Hepatocyte (in vitro differentiated cells): ENCODE measurements around the gene DIAPH2. TPM values are rescaled to one million over a fixed set of nuclear protein-coding genes. Genes with fewer than 3 reads are reported as not detected.

ENCODE experiments used
- DNase-seq: peaks from one replicate; pipeline ENCODE4 v3.0.0-alpha.2; 2016; ENCODE audit warnings: low spot score
- H2AFZ ChIP-seq: fragments of 200-600 bp; sonication (generic); 2 replicates; pipeline ENCODE4 v1.6.0; 2016; ENCODE audit warnings: antibody characterized with exemption, mild to moderate bottlenecking
- H3K27ac ChIP-seq: fragments of 200-600 bp; sonication (generic); 2 replicates; pipeline ENCODE4 v1.5.1; 2016; ENCODE audit warnings: mild to moderate bottlenecking
- H3K27me3 ChIP-seq: fragments of 200-600 bp; sonication (generic); 2 replicates; pipeline ENCODE4 v1.6.1; 2016
- H3K36me3 ChIP-seq: fragments of 200-600 bp; sonication (generic); replicated peaks from 2 replicates; pipeline ENCODE4 v1.5.1; 2016; ENCODE audit warnings: low read depth; ENCODE audit not compliant: insufficient read depth
- H3K4me1 ChIP-seq: fragments of 200-600 bp; sonication (generic); 2 replicates; pipeline ENCODE4 v1.5.1; 2016; ENCODE audit warnings: mild to moderate bottlenecking, moderate library complexity; ENCODE audit not compliant: insufficient read depth
- H3K4me2 ChIP-seq: fragments of 200-600 bp; sonication (generic); 2 replicates; pipeline ENCODE4 v1.6.0; 2016
- H3K4me3 ChIP-seq: fragments of 200-600 bp; sonication (generic); 2 replicates; pipeline ENCODE4 v1.5.1; 2016; ENCODE audit warnings: mild to moderate bottlenecking
- H3K79me2 ChIP-seq: fragments of 200-600 bp; sonication (generic); 2 replicates; pipeline ENCODE4 v1.6.0; 2017; ENCODE audit warnings: mild to moderate bottlenecking
- H3K9me2 ChIP-seq: fragments of 200-600 bp; sonication (generic); replicated peaks from 2 replicates; pipeline ENCODE4 v1.6.0; 2017; ENCODE audit warnings: mild to moderate bottlenecking; ENCODE audit not compliant: insufficient read depth
- H3K9me3 ChIP-seq: fragments of 200-600 bp; sonication (generic); 2 replicates; pipeline ENCODE4 v1.5.1; 2016; ENCODE audit warnings: low read depth, mild to moderate bottlenecking
- H4K20me1 ChIP-seq: fragments of 200-600 bp; sonication (generic); 2 replicates; pipeline ENCODE4 v1.6.0; 2016; ENCODE audit warnings: mild to moderate bottlenecking; ENCODE audit not compliant: insufficient read depth, poor library complexity, severe bottlenecking
- CTCF ChIP-seq: fragments of 200-600 bp; sonication (generic); IDR thresholded peaks from 2 replicates; pipeline ENCODE4 v1.5.1; 2016; ENCODE audit warnings: antibody characterized with exemption, mild to moderate bottlenecking; ENCODE audit not compliant: poor library complexity
- EZH2 ChIP-seq: fragments of 200-600 bp; sonication (generic); IDR thresholded peaks from 2 replicates; pipeline ENCODE4 v1.6.1; 2016; ENCODE audit warnings: antibody characterized with exemption, mild to moderate bottlenecking, borderline replicate concordance
- EZH2phosphoT487 ChIP-seq: fragments of 200-600 bp; sonication (generic); IDR thresholded peaks from one replicate; pipeline ENCODE4 v1.6.1; 2018; ENCODE audit warnings: antibody characterized with exemption, mild to moderate bottlenecking, low read depth, moderate library complexity; ENCODE audit not compliant: unreplicated experiment, severe bottlenecking
- WGBS: methylation state at CpG from one replicate; pipeline ENCODE4 v1.1.6; 2016; ENCODE audit warnings: low lambda C conversion rate; ENCODE audit errors: missing lambda C conversion rate; 5-methylcytosine and 5-hydroxymethylcytosine counted together
- polyA plus RNA-seq: library from polyadenylated mRNA; unstranded; fragments of >200 nt; fragmentation: Nextera tagmentation; extraction: Ambion mirVana; gene quantifications from 2 replicates; pipeline ENCODE4 v1.2.1, GENCODE V29; 2016
- total RNA-seq: library from RNA; depleted of rRNA; stranded (reverse); fragments of >200 nt; gene quantifications from 2 replicates; pipeline ENCODE4 v1.2.3, GENCODE V29; 2014

The DIAPH2 gene
- total and polyA plus RNA-seq, 2 experiments from 2014 or later, result 14.8 to 32.4 TPM

GRCh38 chrX:97132664-97133415 lies 448.2 kb downstream of the DIAPH2 start:
- Histone ChIP-seq H3K4me3 (no peak overlapping the region), H4K20me1 (no peaks in the 10 kb centered on the region), H3K79me2 (no peaks in the 10 kb centered on the region), H3K36me3 (no peaks in the 10 kb centered on the region), H3K4me2 (no peak overlapping the region), H3K9me3 (no peaks in the 10 kb centered on the region), H3K9me2 (no peaks in the 10 kb centered on the region), H3K27me3 (no peaks in the 10 kb centered on the region), H2AFZ (no peak overlapping the region), H3K4me1 (no peaks in the 10 kb centered on the region), H3K27ac (no peak overlapping the region)
- 90% methylated on average over 6 of the region's 6 CpGs for WGBS
- no peak for DNase-seq
- TF ChIP-seq EZH2 (no peak), CTCF (no peak), EZH2phosphoT487 (no peak)

GRCh38 chrX:97145934-97146333 lies 461.3 kb downstream of the DIAPH2 start:
- Histone ChIP-seq H2AFZ (no peak overlapping the region), H3K9me3 (no peaks in the 10 kb centered on the region), H3K4me1 (peaks cover 8% of the 10 kb centered on the region), H3K27me3 (no peaks in the 10 kb centered on the region), H3K36me3 (no peaks in the 10 kb centered on the region), H3K79me2 (no peaks in the 10 kb centered on the region), H3K9me2 (no peaks in the 10 kb centered on the region), H3K27ac (no peak overlapping the region), H3K4me2 (no peak overlapping the region), H4K20me1 (no peaks in the 10 kb centered on the region), H3K4me3 (no peak overlapping the region)
- WGBS, result 93% methylated on average over 1 of the region's 1 CpG
- no peak for DNase-seq
- TF ChIP-seq EZH2, result no peak
- no peak for TF ChIP-seq EZH2phosphoT487
- TF ChIP-seq CTCF, result no peak

- H3K4me1 ChIP-seq, result no peaks in the 10 kb centered on the region
- 92% methylated on average over 1 of the region's 1 CpG for WGBS
- DNase-seq, result no peak
- no peaks in the 10 kb centered on the region for H3K9me3 ChIP-seq
- H3K4me2 ChIP-seq, result no peak overlapping the region
- H3K36me3 ChIP-seq, result no peaks in the 10 kb centered on the region
- no peak overlapping the region for H3K27ac ChIP-seq
- no peak overlapping the region for H2AFZ ChIP-seq
- no peaks in the 10 kb centered on the region for H3K9me2 ChIP-seq
- no peaks in the 10 kb centered on the region for H3K27me3 ChIP-seq
- H3K4me3 ChIP-seq, result no peak overlapping the region
- TF ChIP-seq EZH2, result no peak
- TF ChIP-seq CTCF, result no peak
- no peak for TF ChIP-seq EZH2phosphoT487
- no peaks in the 10 kb centered on the region for H4K20me1 ChIP-seq
- no peaks in the 10 kb centered on the region for H3K79me2 ChIP-seq
Measured at GRCh38 chrX:97155816-97156215, 471.2 kb downstream of the DIAPH2 start.

- no peaks in the 10 kb centered on the region for H3K4me1 ChIP-seq
- H2AFZ ChIP-seq, result no peak overlapping the region
- H3K27me3 ChIP-seq, result no peaks in the 10 kb centered on the region
- H3K9me3 ChIP-seq, result no peaks in the 10 kb centered on the region
- no peak for TF ChIP-seq EZH2
- no peaks in the 10 kb centered on the region for H3K9me2 ChIP-seq
- H3K36me3 ChIP-seq, result no peaks in the 10 kb centered on the region
- H3K4me3 ChIP-seq, result no peak overlapping the region
- WGBS, result 83% methylated on average over 4 of the region's 4 CpGs
- H4K20me1 ChIP-seq, result no peaks in the 10 kb centered on the region
- DNase-seq, result no peak
- no peak overlapping the region for H3K27ac ChIP-seq
- no peaks in the 10 kb centered on the region for H3K79me2 ChIP-seq
- H3K4me2 ChIP-seq, result no peak overlapping the region
Measured at GRCh38 chrX:97158269-97158668, 473.6 kb downstream of the DIAPH2 start.
